Fibroblast of the aortic adventitia (primary cell): ENCODE results near the gene ITGAD. TPM values are rescaled to one million over a fixed set of nuclear protein-coding genes. Genes with fewer than 3 reads are reported as not detected.

Source experiments
- DNase-seq: peaks from one replicate; pipeline ENCODE4 v3.0.0-alpha.2; 2010; ENCODE audit warnings: low read depth
- H3K4me3 ChIP-seq: 2 replicates; pipeline ENCODE4 v1.5.1; 2011; ENCODE audit warnings: low read depth, mild to moderate bottlenecking, control low read depth, low read length, moderate library complexity
- CTCF ChIP-seq: IDR thresholded peaks from 2 replicates; pipeline ENCODE4 v1.5.1; 2011; ENCODE audit warnings: mild to moderate bottlenecking, low read length, control low read depth, inconsistent platforms; ENCODE audit not compliant: insufficient read depth
- total RNA-seq: library from RNA; depleted of rRNA; stranded (reverse); fragments of >200 nt; gene quantifications from 2 replicates; pipeline ENCODE4 v1.2.3, GENCODE V29; 2012; ENCODE audit warnings: low replicate concordance

ITGAD gene
- total RNA-seq, 1 donor, result not detected

- peak; percentile 67 for DNase-seq
- H3K4me3 ChIP-seq, result peak within 1 kb of the TSS; percentile 82
- TF ChIP-seq CTCF, result no peak
These were observed 79.0 kb downstream of the ITGAD start, which contains the start of gene TGFB1I1 for GRCh38 chr16:31471875-31472708. TGFB1I1 (plus strand) TSS chr16:31472152; CDS start chr16:31472189, 37 bp downstream.

- H3K4me3 ChIP-seq, result peak overlapping the region; percentile 82
- DNase-seq, result peak; percentile 91
- peak; percentile 76 for TF ChIP-seq CTCF
These were observed 79.6 kb downstream of the ITGAD start for GRCh38 chr16:31472709-31473203.

GRCh38 chr16:31473264-31473984 lies 80.3 kb downstream of the ITGAD start:
- no peak for TF ChIP-seq CTCF
- DNase-seq, result no peak
- peak overlapping the region; percentile 31 for H3K4me3 ChIP-seq

- TF ChIP-seq CTCF, result no peak
- DNase-seq, result peak; percentile 49
- no peak overlapping the region for H3K4me3 ChIP-seq
These were observed 81.1 kb downstream of the ITGAD start for GRCh38 chr16:31474173-31474714.

- H3K4me3 ChIP-seq, result no peak overlapping the region
- no peak for DNase-seq
- TF ChIP-seq CTCF, result no peak
These were observed 81.9 kb downstream of the ITGAD start for GRCh38 chr16:31474773-31475738.

- TF ChIP-seq CTCF, result no peak
- H3K4me3 ChIP-seq, result no peak overlapping the region
- no peak for DNase-seq
These were observed 82.8 kb downstream of the ITGAD start for GRCh38 chr16:31475946-31476302.
